Measurements from ENCODE around the gene PRKCE. TPM values are rescaled to one million over a fixed set of nuclear protein-coding genes. Genes with fewer than 3 reads are reported as not detected.

The PRKCE gene
- total RNA-seq, 1 experiment from 2014 or later = 21.7 TPM

GRCh38 chr2:46075848-46076247 is 424.4 kb downstream of the PRKCE start:
- BruUV-seq (replicated peaks) = no TSS peak
- Histone ChIP-seq H3K4me2 (no peak overlapping the region), H3K27ac (no peak overlapping the region), H3F3A (ENCODE audit: insufficient read depth, low read depth) (peaks cover 29% of the 10 kb centered on the region), H3K9me3 (ENCODE audit: insufficient read depth, low read depth) (no peaks in the 10 kb centered on the region), H3K4me1 (replicated peaks; ENCODE audit: insufficient read depth) (peaks cover 38% of the 10 kb centered on the region), H3K9me2 (ENCODE audit: insufficient read depth) (no peaks in the 10 kb centered on the region), H4K20me1 (ENCODE audit: insufficient read depth) (no peaks in the 10 kb centered on the region), H3K79me2 (ENCODE audit: low read depth) (peaks cover 12% of the 10 kb centered on the region), H2AFZ (no peak overlapping the region), H3K4me3 (no peak overlapping the region), H3K36me3 (ENCODE audit: low read depth) (no peaks in the 10 kb centered on the region), H3K27me3 (ENCODE audit: insufficient read depth, low read depth) (no peaks in the 10 kb centered on the region)
- TF ChIP-seq CTCF (conservative IDR thresholded peaks at IDR 0.05) (no peak), EZH2 (IDR thresholded peaks at IDR 0.05; ENCODE audit: low read depth) (no peak)
- POLR2A ChIA-PET (ENCODE audit: unreplicated experiment) = no interaction called here
- CTCF ChIA-PET = no interaction called here
- intact Hi-C loops (cut with micrococcal nuclease; ENCODE audit: unreplicated experiment) = no loop called here
- no peak for DNase-seq

GRCh38 chr2:46076251-46076650 is 424.8 kb downstream of the PRKCE start:
- Histone ChIP-seq H3K4me1 (replicated peaks; ENCODE audit: insufficient read depth) (peaks cover 38% of the 10 kb centered on the region), H3K4me2 (no peak overlapping the region), H3K27me3 (ENCODE audit: insufficient read depth, low read depth) (no peaks in the 10 kb centered on the region), H3K27ac (no peak overlapping the region), H3K79me2 (ENCODE audit: low read depth) (peaks cover 12% of the 10 kb centered on the region), H3K9me2 (ENCODE audit: insufficient read depth) (no peaks in the 10 kb centered on the region), H3F3A (ENCODE audit: insufficient read depth, low read depth) (peaks cover 29% of the 10 kb centered on the region), H2AFZ (no peak overlapping the region), H3K4me3 (no peak overlapping the region), H3K36me3 (ENCODE audit: low read depth) (no peaks in the 10 kb centered on the region), H4K20me1 (ENCODE audit: insufficient read depth) (no peaks in the 10 kb centered on the region), H3K9me3 (ENCODE audit: insufficient read depth, low read depth) (no peaks in the 10 kb centered on the region)
- intact Hi-C loops (cut with micrococcal nuclease; ENCODE audit: unreplicated experiment) = no loop called here
- TF ChIP-seq EZH2 (IDR thresholded peaks at IDR 0.05; ENCODE audit: low read depth) (no peak), CTCF (conservative IDR thresholded peaks at IDR 0.05) (no peak)
- DNase-seq = no peak
- POLR2A ChIA-PET (ENCODE audit: unreplicated experiment) = no interaction called here
- CTCF ChIA-PET = no interaction called here
- no TSS peak for BruUV-seq (replicated peaks)

GRCh38 chr2:46076875-46077274 is 425.4 kb downstream of the PRKCE start:
- H3F3A ChIP-seq (ENCODE audit: insufficient read depth, low read depth) = peaks cover 28% of the 10 kb centered on the region
- no peak overlapping the region for H2AFZ ChIP-seq
- intact Hi-C loops (cut with micrococcal nuclease; ENCODE audit: unreplicated experiment) = no loop called here
- H3K9me3 ChIP-seq (ENCODE audit: insufficient read depth, low read depth) = no peaks in the 10 kb centered on the region
- no peak overlapping the region for H3K27ac ChIP-seq
- TF ChIP-seq CTCF (conservative IDR thresholded peaks at IDR 0.05) (no peak), EZH2 (IDR thresholded peaks at IDR 0.05; ENCODE audit: low read depth) (no peak)
- no TSS peak for BruUV-seq (replicated peaks)
- no peaks in the 10 kb centered on the region for H4K20me1 ChIP-seq (ENCODE audit: insufficient read depth)
- H3K4me3 ChIP-seq = no peak overlapping the region
- ChIA-PET POLR2A (ENCODE audit: unreplicated experiment) (no interaction called here), CTCF (no interaction called here)
- no peaks in the 10 kb centered on the region for H3K36me3 ChIP-seq (ENCODE audit: low read depth)
- no peak overlapping the region for H3K4me2 ChIP-seq
- H3K79me2 ChIP-seq (ENCODE audit: low read depth) = peaks cover 12% of the 10 kb centered on the region
- DNase-seq = no peak
- no peaks in the 10 kb centered on the region for H3K27me3 ChIP-seq (ENCODE audit: insufficient read depth, low read depth)
- peaks cover 32% of the 10 kb centered on the region for H3K4me1 ChIP-seq (replicated peaks; ENCODE audit: insufficient read depth)
- H3K9me2 ChIP-seq (ENCODE audit: insufficient read depth) = no peaks in the 10 kb centered on the region
